ENCODE data around the gene BAG5. TPM values are rescaled to one million over a fixed set of nuclear protein-coding genes. Genes with fewer than 3 reads are reported as not detected.

BAG5 gene
- total RNA-seq, 2 experiments from 2014 or later, result 28.8 to 29.6 TPM

DNA sequence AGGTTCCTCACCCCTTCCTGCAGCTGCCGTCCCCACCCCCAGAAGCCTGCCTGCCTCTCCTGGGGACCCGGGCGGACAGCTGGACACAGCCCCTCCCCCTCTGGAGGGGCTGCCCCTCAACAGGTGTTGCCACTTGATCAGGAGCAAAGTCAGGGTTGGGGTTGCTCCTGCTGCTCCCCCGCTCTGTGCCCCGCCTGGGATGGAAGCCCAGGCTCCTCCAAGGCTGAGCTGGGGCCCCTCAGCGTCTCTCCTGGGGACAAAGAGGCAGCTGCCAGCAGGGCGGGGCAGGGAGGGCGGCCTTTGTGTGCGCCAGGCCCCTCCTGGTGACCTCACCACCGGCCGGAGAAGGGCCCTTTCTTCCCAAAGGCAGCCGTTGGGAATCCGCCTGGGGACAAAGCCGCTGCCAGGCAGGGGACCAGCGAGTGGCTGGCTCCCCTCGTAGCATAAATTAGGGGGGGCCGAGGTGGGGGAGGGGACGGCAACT lies 19.8 kb downstream of the BAG5 start:
- ATAC-seq, result no peak
- Mint-ChIP-seq H3K9me3 (no peaks in the 10 kb centered on the region), H3K4me3 (no peak overlapping the region), H3K4me1 (ENCODE audit: low read depth) (no peaks in the 10 kb centered on the region), H3K27me3 (no peaks in the 10 kb centered on the region), H3K36me3 (ENCODE audit: low read depth) (no peaks in the 10 kb centered on the region), H3K27ac (no peak overlapping the region)
- ChIA-PET POLR2A (interaction anchor here (0.8 to 2.3 kb wide), 3 partner anchors 10 to 24 kb away, joined by 3 to 6 read pairs (median 4); no protein-coding TSS in a partner anchor), CTCF (interaction anchor here (0.6 kb wide), 1 partner anchor 102 kb away, joined by 3 read pairs; no protein-coding TSS in a partner anchor)
- intact Hi-C loops (cut with micrococcal nuclease), result no loop called here
- DNase-seq, result no peak
- TF ChIP-seq, protein P1, sequence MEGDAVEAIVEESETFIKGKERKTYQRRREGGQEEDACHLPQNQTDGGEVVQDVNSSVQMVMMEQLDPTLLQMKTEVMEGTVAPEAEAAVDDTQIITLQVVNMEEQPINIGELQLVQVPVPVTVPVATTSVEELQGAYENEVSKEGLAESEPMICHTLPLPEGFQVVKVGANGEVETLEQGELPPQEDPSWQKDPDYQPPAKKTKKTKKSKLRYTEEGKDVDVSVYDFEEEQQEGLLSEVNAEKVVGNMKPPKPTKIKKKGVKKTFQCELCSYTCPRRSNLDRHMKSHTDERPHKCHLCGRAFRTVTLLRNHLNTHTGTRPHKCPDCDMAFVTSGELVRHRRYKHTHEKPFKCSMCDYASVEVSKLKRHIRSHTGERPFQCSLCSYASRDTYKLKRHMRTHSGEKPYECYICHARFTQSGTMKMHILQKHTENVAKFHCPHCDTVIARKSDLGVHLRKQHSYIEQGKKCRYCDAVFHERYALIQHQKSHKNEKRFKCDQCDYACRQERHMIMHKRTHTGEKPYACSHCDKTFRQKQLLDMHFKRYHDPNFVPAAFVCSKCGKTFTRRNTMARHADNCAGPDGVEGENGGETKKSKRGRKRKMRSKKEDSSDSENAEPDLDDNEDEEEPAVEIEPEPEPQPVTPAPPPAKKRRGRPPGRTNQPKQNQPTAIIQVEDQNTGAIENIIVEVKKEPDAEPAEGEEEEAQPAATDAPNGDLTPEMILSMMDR (IDR thresholded peaks at IDR 0.05), result no peak

DNA sequence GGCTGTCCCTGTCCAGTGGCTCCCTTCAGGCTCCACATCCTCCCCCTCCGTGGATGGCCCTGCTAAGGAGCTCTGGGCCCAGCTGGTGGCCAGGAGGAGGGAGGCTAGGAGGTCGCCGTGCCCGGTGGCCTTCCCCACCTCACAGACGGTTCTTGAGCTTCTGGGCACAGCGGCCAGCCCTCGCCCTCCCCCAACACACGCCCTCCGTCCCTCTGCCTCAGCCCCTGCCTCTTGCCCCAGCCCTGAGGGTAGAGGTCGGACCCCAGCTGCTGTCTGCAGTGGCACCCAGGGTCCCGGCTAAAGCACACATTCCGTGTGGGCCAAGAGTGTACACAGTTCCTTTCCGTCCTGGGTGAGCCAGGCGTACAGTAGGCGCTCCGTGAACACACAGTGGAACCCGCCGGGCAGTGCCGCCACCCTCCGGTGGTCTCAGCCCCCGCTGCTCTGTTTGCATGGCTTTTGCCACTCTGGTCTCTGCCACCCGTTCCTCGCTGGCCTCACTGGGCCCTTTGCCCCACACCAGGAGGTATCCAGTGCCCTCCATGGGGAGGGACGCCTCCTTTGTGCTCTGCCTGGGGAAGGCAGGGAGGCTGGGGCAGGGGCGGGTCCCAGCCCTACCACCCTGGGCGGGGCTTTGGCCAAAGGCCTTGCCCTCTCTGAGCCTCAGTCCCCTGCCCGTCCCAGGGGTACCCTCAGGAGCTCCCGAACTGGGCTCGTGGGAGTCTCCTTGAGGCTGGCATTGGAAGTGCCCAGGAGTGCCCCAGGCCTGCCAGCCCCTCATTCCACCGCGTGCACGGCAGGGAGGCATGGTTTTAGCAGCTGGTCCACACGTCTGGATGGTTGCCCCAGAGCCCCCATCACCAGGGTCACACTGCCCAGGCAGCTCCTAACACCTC lies 20.5 kb downstream of the BAG5 start:
- H3K36me3 Mint-ChIP-seq (ENCODE audit: low read depth), result peaks cover under 1% of the 10 kb centered on the region
- ChIA-PET POLR2A (interaction anchor here (1.0 to 2.5 kb wide), 4 partner anchors 10 to 23 kb away, joined by 4 to 10 read pairs (median 6); no protein-coding TSS in a partner anchor), CTCF (interaction anchor here (1.3 to 2.7 kb wide), 2 partner anchors 19 to 23 kb away, joined by 3 to 10 read pairs; no protein-coding TSS in a partner anchor)
- H3K4me1 Mint-ChIP-seq (ENCODE audit: low read depth), result no peaks in the 10 kb centered on the region
- no peak for DNase-seq
- intact Hi-C loops (cut with micrococcal nuclease), result no loop called here
- TF ChIP-seq, protein P1 (IDR thresholded peaks at IDR 0.05), result no peak
- H3K9me3 Mint-ChIP-seq, result no peaks in the 10 kb centered on the region
- no peak for ATAC-seq
- no peak overlapping the region for H3K4me3 Mint-ChIP-seq
- no peak overlapping the region for H3K27ac Mint-ChIP-seq
- no peaks in the 10 kb centered on the region for H3K27me3 Mint-ChIP-seq

DNA sequence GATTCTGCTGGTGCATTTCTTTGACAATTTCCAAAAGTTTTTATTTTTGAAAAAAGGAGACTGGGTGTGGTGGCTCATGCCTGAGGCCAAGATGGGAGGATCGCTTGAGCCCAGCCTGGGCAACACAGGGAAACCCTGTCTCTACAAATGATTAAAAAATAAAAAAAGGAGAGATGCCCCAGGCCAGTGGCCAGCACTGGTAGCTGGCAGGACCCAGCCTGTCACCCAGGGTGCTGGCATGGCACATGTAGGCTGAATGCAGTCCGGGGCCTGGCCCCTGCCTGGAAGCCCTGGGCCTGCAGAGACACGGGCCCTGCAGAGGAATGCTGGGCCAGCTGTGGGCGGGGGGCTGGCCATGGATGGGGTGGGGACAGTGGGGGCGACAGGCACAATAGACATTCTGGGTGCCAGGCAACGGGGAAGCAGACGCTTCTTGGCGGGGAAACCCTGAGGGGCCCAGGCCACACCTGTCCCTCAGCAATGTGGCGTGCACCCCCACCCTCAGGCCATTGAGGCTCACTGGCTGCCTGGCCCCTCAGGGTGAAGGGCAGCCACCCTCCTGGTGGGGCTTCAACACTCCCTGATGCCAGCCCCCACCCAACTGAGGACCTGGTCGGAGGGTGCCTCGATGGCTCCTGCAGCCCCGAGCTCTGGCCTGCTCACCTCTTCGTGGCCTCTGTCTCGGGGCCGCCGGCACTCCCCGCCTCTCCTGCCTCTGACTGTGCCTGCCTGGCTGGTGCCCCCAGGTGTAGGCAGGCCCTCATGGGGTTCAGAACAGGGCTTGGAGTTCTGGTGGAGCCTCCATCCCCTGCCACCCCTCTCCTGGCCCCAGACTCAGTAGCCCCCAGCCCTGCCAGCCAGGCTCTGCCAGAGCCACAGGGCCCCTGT lies 21.4 kb downstream of the BAG5 start:
- Mint-ChIP-seq H3K27me3 (no peaks in the 10 kb centered on the region), H3K4me1 (ENCODE audit: low read depth) (no peaks in the 10 kb centered on the region), H3K27ac (no peak overlapping the region), H3K36me3 (ENCODE audit: low read depth) (peaks cover 3% of the 10 kb centered on the region), H3K9me3 (no peaks in the 10 kb centered on the region), H3K4me3 (no peak overlapping the region)
- no peak for ATAC-seq
- ChIA-PET POLR2A (interaction anchor here (1.0 to 2.5 kb wide), 5 partner anchors 9 to 21 kb away, joined by 5 to 10 read pairs (median 6); partner anchors contain the start of gene BAG5), CTCF (interaction anchor here (1.3 to 2.7 kb wide), 2 partner anchors 20 to 22 kb away, joined by 3 to 10 read pairs; no protein-coding TSS in a partner anchor)
- intact Hi-C loops (cut with micrococcal nuclease), result no loop called here
- no peak for DNase-seq
- TF ChIP-seq, protein P1 (IDR thresholded peaks at IDR 0.05), result no peak

DNA sequence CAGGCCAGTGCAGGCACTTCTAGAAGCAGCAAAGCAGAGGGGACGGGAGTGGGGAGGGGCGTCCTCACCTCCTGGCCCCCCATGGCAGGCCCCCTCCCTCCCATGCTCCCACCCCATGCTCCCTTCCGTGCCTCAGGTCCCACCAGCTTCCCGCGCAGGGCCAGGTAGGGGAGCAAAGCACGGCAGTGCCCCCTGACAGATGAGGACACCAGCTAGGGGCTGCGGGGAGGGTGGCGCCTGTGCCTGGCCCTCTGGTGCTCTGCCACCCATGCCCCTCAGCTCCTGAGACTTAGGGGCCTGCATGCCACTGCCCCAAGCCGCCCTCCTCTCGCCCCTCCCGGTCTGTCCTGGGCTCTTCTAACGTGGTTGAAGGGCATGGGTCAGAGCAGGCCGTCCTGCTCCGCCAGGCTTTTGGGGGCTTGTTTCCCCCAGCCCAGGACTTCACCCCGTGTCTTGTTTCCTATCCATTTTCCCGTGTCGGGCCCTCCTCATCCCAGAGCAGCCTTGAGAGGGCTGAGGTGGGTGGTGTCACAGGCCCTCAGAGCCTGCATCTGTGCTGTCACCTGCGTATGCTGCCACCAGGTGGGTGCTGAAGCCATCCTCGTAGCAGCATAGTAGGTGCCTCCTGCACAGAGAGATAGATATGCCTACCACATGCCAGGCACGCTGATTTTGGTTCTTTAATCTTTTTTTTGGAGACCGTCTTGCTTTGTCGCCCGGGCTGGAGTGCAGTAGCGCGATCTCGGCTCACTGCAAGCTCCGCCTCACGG lies 23.2 kb downstream of the BAG5 start:
- Mint-ChIP-seq H3K4me3 (no peak overlapping the region), H3K4me1 (ENCODE audit: low read depth) (no peaks in the 10 kb centered on the region), H3K27ac (no peak overlapping the region), H3K27me3 (no peaks in the 10 kb centered on the region), H3K9me3 (no peaks in the 10 kb centered on the region), H3K36me3 (ENCODE audit: low read depth) (peaks cover 3% of the 10 kb centered on the region)
- DNase-seq (no peak), ATAC-seq (no peak)
- POLR2A ChIA-PET, result interaction anchor here (1.2 to 2.2 kb wide), 4 partner anchors 9 to 23 kb away, joined by 4 to 13 read pairs (median 6); partner anchors contain the start of genes BAG5 and TRMT61A
- TF ChIP-seq, protein P1 (IDR thresholded peaks at IDR 0.05), result no peak
- CTCF ChIA-PET, result no interaction called here
- intact Hi-C loops (cut with micrococcal nuclease), result no loop called here
